ENCODE results near the gene MMP28. TPM values are rescaled to one million over a fixed set of nuclear protein-coding genes. Genes with fewer than 3 reads are reported as not detected.
"Not testable (repeated sequence)": the region's sequence is repeated elsewhere in the genome, so short reads cannot be mapped to it uniquely, and the experiment has no call there.

MMP28 gene
- total RNA-seq, 4 donors from 2014 or later: 75.5 to 150 (median 116) TPM

DNA sequence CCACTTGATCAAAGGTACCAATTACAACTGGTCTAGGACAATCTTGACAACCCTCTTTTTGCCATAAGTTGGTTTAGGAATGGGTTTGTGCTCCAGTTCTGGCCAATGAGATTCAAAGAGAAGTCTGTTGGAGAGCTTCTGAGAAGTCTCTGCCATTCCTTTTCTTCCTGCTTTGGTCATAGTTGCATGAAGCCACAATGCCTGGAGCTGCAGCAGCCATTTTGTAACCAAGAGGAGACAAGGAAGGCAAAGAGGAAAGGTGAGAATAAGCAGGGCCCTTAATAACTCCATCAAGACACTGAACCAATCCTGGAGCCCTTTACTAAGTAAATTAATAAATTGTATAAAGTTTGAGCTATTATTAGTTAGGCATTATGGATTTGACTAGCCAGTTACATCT, 38.2 kb downstream of the MMP28 start:
- no peaks in the 10 kb centered on the region for H3K36me3 ChIP-seq
- peaks cover 8 to 14% (median 11%) of the 10 kb centered on the region in 4 donors for H3K4me1 ChIP-seq
- peaks cover 0 to 6% (median 0%) of the 10 kb centered on the region in 4 donors for H3K27me3 ChIP-seq
- no peak overlapping the region for H3K27ac ChIP-seq (replicated peaks in 1 of 4)
- H3K4me3 ChIP-seq: no peak overlapping the region
- TF ChIP-seq CTCF (IDR thresholded peaks at IDR 0.05) (no peak), POLR2AphosphoS5 (IDR thresholded peaks at IDR 0.05) (no peak), POLR2A (IDR thresholded peaks at IDR 0.05; ENCODE audit: low read depth) (no peak), EP300 (IDR thresholded peaks at IDR 0.05) (no peak)
- H3K9me3 ChIP-seq: no peaks in the 10 kb centered on the region
- intact Hi-C loops (cut with DNase I): no loop called here
- DNase-seq (ENCODE audit: extremely low spot score): no peak

GRCh38 chr17:35752945-35753764, 42.3 kb downstream of the MMP28 start, which contains the start of gene GAS2L2:
TSS of gene GAS2L2 (minus strand) at chr17:35753239. CDS start at chr17:35752850, 389 bp downstream.
- H3K4me1 ChIP-seq: peaks cover 11 to 36% (median 31%) of the 10 kb centered on the region in 4 donors
- H3K27ac ChIP-seq (replicated peaks in 1 of 4): peak within 1 kb of the TSS in 3 of 4 donors; percentile 20 to 42 (median 31)
- peaks cover 3 to 41% (median 5%) of the 10 kb centered on the region in 4 donors for H3K27me3 ChIP-seq
- no peak for DNase-seq (ENCODE audit: extremely low spot score)
- TF ChIP-seq CTCF (IDR thresholded peaks at IDR 0.05) (no peak), EP300 (IDR thresholded peaks at IDR 0.05) (no peak), POLR2A (IDR thresholded peaks at IDR 0.05; ENCODE audit: low read depth) (no peak), POLR2AphosphoS5 (IDR thresholded peaks at IDR 0.05) (no peak)
- H3K4me3 ChIP-seq: peak within 1 kb of the TSS in 3 of 4 donors; percentile 12 to 25 (median 21)
- intact Hi-C loops (cut with DNase I): no loop called here
- WGBS: 50% methylated on average over 7 of the region's 9 CpGs
- no peaks in the 10 kb centered on the region for H3K9me3 ChIP-seq
- H3K36me3 ChIP-seq: no peaks in the 10 kb centered on the region

DNA sequence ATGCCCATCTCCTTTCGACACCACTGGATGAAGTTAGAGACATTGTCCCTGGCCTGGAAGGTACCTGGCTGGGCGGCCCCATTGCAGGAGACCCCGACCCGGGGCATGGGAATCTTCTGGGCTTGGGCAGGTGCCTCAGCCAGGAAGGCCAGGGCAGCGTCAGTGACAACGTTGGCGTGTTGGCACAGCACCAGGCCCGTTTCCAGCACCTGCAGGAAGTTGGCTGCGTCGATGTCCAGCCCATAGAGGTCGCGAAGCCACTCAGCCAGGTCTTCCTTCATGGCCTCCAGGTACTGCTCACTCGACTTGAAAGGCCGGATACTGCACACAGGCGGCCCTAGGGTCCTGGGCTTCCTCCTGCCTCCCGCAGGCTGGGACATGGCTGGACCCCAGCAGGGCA, 43.0 kb downstream of the MMP28 start:
- no peaks in the 10 kb centered on the region for H3K9me3 ChIP-seq
- H3K27me3 ChIP-seq: peaks cover 4 to 48% (median 6%) of the 10 kb centered on the region in 4 donors
- peak overlapping the region in 3 of 4 donors; percentile 12 to 25 (median 21) for H3K4me3 ChIP-seq
- H3K4me1 ChIP-seq: peaks cover 11 to 42% (median 34%) of the 10 kb centered on the region in 4 donors
- DNase-seq (ENCODE audit: extremely low spot score): no peak
- H3K27ac ChIP-seq (replicated peaks in 1 of 4): peak overlapping the region in 3 of 4 donors; percentile 20 to 42 (median 31)
- H3K36me3 ChIP-seq: no peaks in the 10 kb centered on the region
- TF ChIP-seq POLR2A (IDR thresholded peaks at IDR 0.05; ENCODE audit: low read depth): no peak
- TF ChIP-seq CTCF (IDR thresholded peaks at IDR 0.05): no peak
- no peak for TF ChIP-seq EP300 (IDR thresholded peaks at IDR 0.05)
- TF ChIP-seq POLR2AphosphoS5 (IDR thresholded peaks at IDR 0.05): no peak
- intact Hi-C loops (cut with DNase I): no loop called here
- 68% methylated on average over 12 of the region's 16 CpGs for WGBS

GRCh38 chr17:35751541-35751940, 43.9 kb downstream of the MMP28 start:
- intact Hi-C loops (cut with DNase I): not testable (repeated sequence)

DNA sequence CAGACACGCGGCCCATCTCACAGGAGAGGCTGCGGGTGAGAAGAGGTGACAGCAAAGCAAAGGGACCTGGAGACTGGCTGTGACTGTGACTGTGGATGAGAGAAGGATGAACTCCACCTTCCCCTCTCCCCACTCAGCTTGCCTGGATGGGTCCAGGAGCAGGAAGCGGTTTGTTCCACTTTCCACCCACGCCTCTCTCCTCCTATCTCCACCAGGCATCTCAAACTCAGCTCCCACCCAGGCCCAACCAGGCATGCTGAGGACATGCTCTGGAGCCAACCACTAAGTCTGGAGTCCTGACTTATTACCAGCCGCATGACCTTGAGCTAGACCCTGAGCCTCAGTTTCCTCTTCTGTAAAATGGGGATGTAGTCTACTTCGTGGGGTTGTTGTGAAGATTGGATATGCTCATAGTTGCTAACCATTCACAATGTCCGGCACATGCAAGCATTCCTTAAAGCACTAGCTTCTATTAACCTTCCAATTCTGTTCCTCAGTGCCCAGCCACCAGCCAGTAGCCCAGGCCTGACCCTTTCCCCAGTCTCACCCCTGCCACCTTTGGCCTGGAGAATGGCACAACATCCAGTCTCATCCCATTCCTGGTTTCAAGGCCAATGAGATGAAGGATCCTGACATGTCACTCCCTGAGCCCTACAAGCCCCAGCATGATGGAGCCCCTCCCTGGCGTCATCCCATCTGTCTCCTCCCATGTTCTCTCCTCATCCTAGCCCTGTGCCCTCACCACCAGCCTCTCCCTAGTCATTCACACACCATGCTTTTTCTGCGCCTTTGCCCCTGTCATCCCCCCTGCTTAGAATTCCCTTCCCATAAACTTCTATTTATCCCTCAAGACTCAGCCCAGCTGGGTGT, 44.7 kb downstream of the MMP28 start:
- no peaks in the 10 kb centered on the region for H3K36me3 ChIP-seq
- no peak for TF ChIP-seq POLR2A (IDR thresholded peaks at IDR 0.05; ENCODE audit: low read depth)
- no peak for TF ChIP-seq EP300 (IDR thresholded peaks at IDR 0.05)
- peaks cover 4 to 64% (median 6%) of the 10 kb centered on the region in 4 donors for H3K27me3 ChIP-seq
- WGBS: 82% methylated on average over 10 of the region's 10 CpGs
- peak overlapping the region in 1 of 4 donors; percentile 19 for H3K4me3 ChIP-seq
- no peaks in the 10 kb centered on the region for H3K9me3 ChIP-seq
- no peak for DNase-seq (ENCODE audit: extremely low spot score)
- intact Hi-C loops (cut with DNase I): no loop called here
- H3K27ac ChIP-seq (replicated peaks in 1 of 4): no peak overlapping the region
- peaks cover 11 to 46% (median 39%) of the 10 kb centered on the region in 4 donors for H3K4me1 ChIP-seq

More at GRCh38 chr17:35751541-35751940, 43.9 kb downstream of the MMP28 start:
- not testable (repeated sequence) for H3K27ac ChIP-seq (replicated peaks in 1 of 4); H3K9me3 ChIP-seq; DNase-seq (ENCODE audit: extremely low spot score); H3K4me3 ChIP-seq; H3K36me3 ChIP-seq
- H3K27me3 ChIP-seq: peaks cover 4 to 56% (median 6%) of the 10 kb centered on the region in 4 donors
- H3K4me1 ChIP-seq: peaks cover 11 to 46% (median 39%) of the 10 kb centered on the region in 4 donors
- 89% methylated on average over 4 of the region's 4 CpGs for WGBS
